Lung (tissue), 12 donors: Measurements from ENCODE around the gene PABPC1L. TPM values are rescaled to one million over a fixed set of nuclear protein-coding genes. Genes with fewer than 3 reads are reported as not detected.

Experiments used
- ATAC-seq: fragments of 200-7000 bp; cut with Tn5 transposase; one replicate; pipeline ENCODE4 v1.9.1; 2020; ENCODE audit warnings: moderate number of reproducible peaks; ENCODE audit not compliant: insufficient read depth, low FRiP score
- DNase-seq, 3 donors: peaks; one replicate each; pipeline ENCODE4 v3.0.0-alpha.2; 2013 to 2017
- H3K27ac ChIP-seq, 2 donors: one replicate each; pipeline ENCODE4 v1.5.1; 2013; ENCODE audit warnings: mild to moderate bottlenecking in 2 of 2, moderate library complexity in 2 of 2, control low read depth in 1 of 2, inconsistent platforms in 1 of 2, low read depth in 1 of 2, low read length in 1 of 2
- H3K27me3 ChIP-seq, 3 donors: one replicate each; pipeline ENCODE4 v1.5.1; 2013; ENCODE audit warnings: low read length in 2 of 3; ENCODE audit not compliant: control insufficient read depth in 3 of 3, insufficient read depth in 3 of 3
- H3K36me3 ChIP-seq, 4 donors: one replicate each; pipeline ENCODE4 v1.5.1; 2013; ENCODE audit warnings: low read length in 4 of 4, mild to moderate bottlenecking in 1 of 4, moderate library complexity in 1 of 4; ENCODE audit not compliant: control insufficient read depth in 4 of 4, insufficient read depth in 4 of 4
- H3K4me1 ChIP-seq, 5 donors: one replicate each; pipeline ENCODE4 v1.5.1; 2013; ENCODE audit warnings: low read length in 5 of 5, mild to moderate bottlenecking in 2 of 5, moderate library complexity in 1 of 5; ENCODE audit not compliant: control insufficient read depth in 5 of 5, insufficient read depth in 5 of 5
- H3K4me3 ChIP-seq: one replicate; pipeline ENCODE4 v1.5.1; 2013; ENCODE audit warnings: mild to moderate bottlenecking, control low read depth, moderate library complexity
- H3K9ac ChIP-seq, 2 donors: one replicate each; pipeline ENCODE4 v1.5.1; 2013; ENCODE audit warnings: low read length in 2 of 2, control low read depth in 1 of 2; ENCODE audit not compliant: insufficient read depth in 1 of 2
- H3K9me3 ChIP-seq, 4 donors: one replicate each; pipeline ENCODE4 v1.5.1; 2013; ENCODE audit warnings: low read length in 3 of 4, mild to moderate bottlenecking in 1 of 4, moderate library complexity in 1 of 4; ENCODE audit not compliant: control insufficient read depth in 4 of 4, insufficient read depth in 3 of 4
- CTCF ChIP-seq: IDR thresholded peaks from 2 replicates; pipeline ENCODE4 v1.5.1; 2012; ENCODE audit warnings: mild to moderate bottlenecking; ENCODE audit errors: control extremely low read depth, extremely low read depth
- WGBS, 2 donors: extraction: QIAGEN DNeasy Blood & Tissue Kit; methylation state at CpG; one replicate each; pipeline ENCODE4 v1.1.7; 2013; 5-methylcytosine and 5-hydroxymethylcytosine counted together
- polyA plus RNA-seq, 2 donors: library from polyadenylated mRNA; stranded (reverse); fragments of 200-250 nt; gene quantifications; one replicate each; pipeline ENCODE4 v1.2.1, GENCODE V29; 2013
- total RNA-seq, 2 donors: library from RNA; depleted of rRNA in 1 of 2; stranded (reverse); fragments of >200 nt in 1 of 2; gene quantifications; one replicate each; pipeline ENCODE4 v1.2.1, GENCODE V29; 2014 to 2021
- donor health status: control.
- donor health status: control.
- donor health status: Bipolar disorder and iron deficiency.
- donor health status: healthy.
- donor health status: DM: yes; HTN: yes; CAD: no.

The PABPC1L gene
- total and polyA plus RNA-seq, 4 donors = 16.9 to 63.3 (median 45.7) TPM

DNA sequence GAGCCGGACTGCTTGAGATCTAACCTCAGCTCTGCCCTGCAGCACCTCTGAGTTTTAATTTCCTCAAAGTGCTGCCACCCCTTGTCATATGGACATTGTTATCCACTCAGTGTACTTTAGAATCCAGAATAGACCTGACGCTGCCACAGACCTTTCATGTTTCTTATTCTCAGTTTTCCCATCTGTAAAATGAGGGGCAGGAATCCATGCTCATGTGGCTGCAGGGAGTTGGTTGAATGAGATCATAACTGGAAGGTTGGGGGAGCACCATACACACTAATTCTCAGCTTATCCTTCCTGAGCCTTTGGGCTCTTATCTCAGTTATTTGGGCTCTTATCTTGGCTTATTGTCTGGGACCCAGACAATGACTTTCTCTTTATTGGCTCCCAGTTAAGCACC is 2.3 kb downstream of the PABPC1L start:
- Histone ChIP-seq H3K36me3 (peaks cover 3 to 11% (median 9%) of the 10 kb centered on the region in 4 donors), H3K4me3 (no peak overlapping the region), H3K27me3 (no peaks in the 10 kb centered on the region), H3K9ac (no peak overlapping the region), H3K9me3 (no peaks in the 10 kb centered on the region), H3K4me1 (peaks cover 0 to 15% (median 4%) of the 10 kb centered on the region in 5 donors), H3K27ac (no peak overlapping the region)
- WGBS, 2 donors = 86 to 97% methylated on average over 2 of the region's 2 CpGs
- no peak for ATAC-seq
- no peak for DNase-seq
- TF ChIP-seq CTCF = no peak

DNA sequence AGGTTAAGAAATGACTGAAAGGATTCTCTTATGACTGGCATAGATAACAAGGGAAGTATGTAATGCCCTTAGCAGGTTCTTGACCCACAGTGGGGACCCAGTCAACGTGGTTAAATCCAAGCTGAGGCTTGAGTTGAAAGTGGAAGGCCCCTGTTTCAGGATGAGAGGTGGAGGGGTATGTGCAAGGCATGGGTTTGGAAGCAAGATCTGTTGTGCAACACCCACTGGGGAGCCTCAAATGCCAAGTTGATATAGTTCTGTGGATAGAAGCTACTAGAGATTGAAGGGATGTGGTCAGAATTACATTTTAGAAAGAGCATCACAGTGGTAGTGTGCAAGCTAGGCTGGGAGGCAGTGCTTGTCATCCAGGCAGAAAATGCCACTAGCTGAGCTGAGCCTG is 5.1 kb downstream of the PABPC1L start:
- no peaks in the 10 kb centered on the region for H3K27me3 ChIP-seq
- DNase-seq (no peak), ATAC-seq (no peak)
- H3K4me3 ChIP-seq = no peak overlapping the region
- H3K9me3 ChIP-seq = no peaks in the 10 kb centered on the region
- no peak overlapping the region for H3K9ac ChIP-seq
- peaks cover 0 to 9% (median 4%) of the 10 kb centered on the region in 5 donors for H3K4me1 ChIP-seq
- no peak overlapping the region for H3K27ac ChIP-seq
- peaks cover 0 to 10% (median 6%) of the 10 kb centered on the region in 4 donors for H3K36me3 ChIP-seq
- TF ChIP-seq CTCF = no peak
- 26 to 56% methylated on average over 1 of the region's 1 CpG for WGBS, 2 donors

DNA sequence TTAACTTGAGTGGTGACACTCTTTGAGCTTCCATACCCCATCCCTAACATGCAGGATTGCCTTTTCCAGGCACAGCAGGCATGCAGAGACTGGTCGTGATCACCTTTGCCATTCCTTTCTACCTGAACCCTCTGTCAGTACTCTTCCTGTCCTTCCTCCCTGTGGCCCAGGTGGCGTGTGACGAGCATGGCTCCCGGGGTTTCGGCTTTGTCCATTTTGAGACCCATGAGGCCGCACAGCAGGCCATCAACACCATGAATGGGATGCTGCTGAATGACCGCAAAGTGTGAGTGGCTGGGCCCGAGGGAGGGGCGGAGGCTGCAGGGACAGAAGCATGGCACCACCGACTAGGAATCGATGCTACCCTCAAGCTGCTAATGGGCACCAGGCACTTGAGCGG is 6.7 kb downstream of the PABPC1L start:
- Histone ChIP-seq H3K27ac (no peak overlapping the region), H3K9ac (no peak overlapping the region), H3K4me1 (peaks cover 0 to under 1% (median 0%) of the 10 kb centered on the region in 5 donors), H3K36me3 (peaks cover 0 to 10% (median 7%) of the 10 kb centered on the region in 4 donors), H3K27me3 (no peaks in the 10 kb centered on the region), H3K4me3 (no peak overlapping the region), H3K9me3 (no peaks in the 10 kb centered on the region)
- no peak for TF ChIP-seq CTCF
- WGBS, 2 donors = 94 to 96% methylated on average over 12 of the region's 12 CpGs
- ATAC-seq (no peak), DNase-seq (no peak)

- no peak overlapping the region for H3K9ac ChIP-seq
- no peaks in the 10 kb centered on the region for H3K9me3 ChIP-seq
- TF ChIP-seq CTCF = no peak
- DNase-seq = no peak
- ATAC-seq = no peak
- H3K4me1 ChIP-seq = no peaks in the 10 kb centered on the region
- peaks cover 0 to 10% (median 9%) of the 10 kb centered on the region in 4 donors for H3K36me3 ChIP-seq
- no peak overlapping the region for H3K27ac ChIP-seq
- no peaks in the 10 kb centered on the region for H3K27me3 ChIP-seq
- WGBS, 2 donors = 96 to 98% methylated on average over 2 of the region's 2 CpGs
- H3K4me3 ChIP-seq = no peak overlapping the region
Observed at GRCh38 chr20:44917399-44917798, 7.5 kb downstream of the PABPC1L start.
